Activated CD8-positive, alpha-beta memory T cell treated with anti-CD3 and anti-CD28 coated beads, Interleukin-2, amount 50 U/mL, for 48 hours (primary cell): ENCODE results near the gene CCDC138.

Experiments
- DNase-seq: peaks from one replicate; pipeline ENCODE4 v3.0.0-alpha.2; 2020

Gene CCDC138

GRCh38 chr2:108825736-108826135, 39.2 kb downstream of the CCDC138 start:
- DNase-seq: no peak

GRCh38 chr2:108829578-108830310, 43.2 kb downstream of the CCDC138 start:
- DNase-seq: no peak

- DNase-seq: no peak
These were observed 46.6 kb downstream of the CCDC138 start for GRCh38 chr2:108833219-108833618.

GRCh38 chr2:108834620-108835019, 48.0 kb downstream of the CCDC138 start:
- DNase-seq: no peak

- no peak for DNase-seq
These were observed 48.5 kb downstream of the CCDC138 start for GRCh38 chr2:108835040-108835439.

- no peak for DNase-seq
These were observed 50.6 kb downstream of the CCDC138 start for GRCh38 chr2:108837198-108837597.

GRCh38 chr2:108841506-108841905, 54.9 kb downstream of the CCDC138 start:
- no peak for DNase-seq

- DNase-seq: no peak
These were observed 59.4 kb downstream of the CCDC138 start for GRCh38 chr2:108845923-108846322.

- no peak for DNase-seq
These were observed 60.4 kb downstream of the CCDC138 start for GRCh38 chr2:108847000-108847399.

GRCh38 chr2:108852375-108852774, 65.8 kb downstream of the CCDC138 start:
- no peak for DNase-seq

GRCh38 chr2:108853421-108853820, 66.8 kb downstream of the CCDC138 start:
- DNase-seq: no peak

GRCh38 chr2:108854484-108854883, 67.9 kb downstream of the CCDC138 start:
- DNase-seq: no peak

- no peak for DNase-seq
These were observed 68.6 kb downstream of the CCDC138 start for GRCh38 chr2:108855194-108855593.

GRCh38 chr2:108858894-108859293, 72.3 kb downstream of the CCDC138 start:
- DNase-seq: no peak

- no peak for DNase-seq
These were observed 79.5 kb downstream of the CCDC138 start for GRCh38 chr2:108866041-108866440.

- no peak for DNase-seq
These were observed 82.3 kb downstream of the CCDC138 start for GRCh38 chr2:108868911-108869310.

GRCh38 chr2:108869542-108869941, 83.0 kb downstream of the CCDC138 start:
- no peak for DNase-seq

GRCh38 chr2:108870069-108870644, 83.6 kb downstream of the CCDC138 start:
- DNase-seq: no peak

- DNase-seq: no peak
These were observed 90.9 kb downstream of the CCDC138 start for GRCh38 chr2:108877506-108877905.

GRCh38 chr2:108878276-108878675, 91.7 kb downstream of the CCDC138 start:
- DNase-seq: no peak

- no peak for DNase-seq
These were observed 98.0 kb downstream of the CCDC138 start for GRCh38 chr2:108884619-108885018.

GRCh38 chr2:108889907-108890306, 103.3 kb downstream of the CCDC138 start:
- DNase-seq: no peak

GRCh38 chr2:108893277-108893676, 106.7 kb downstream of the CCDC138 start:
- no peak for DNase-seq

- DNase-seq: no peak
These were observed 108.2 kb downstream of the CCDC138 start for GRCh38 chr2:108894766-108895165.

GRCh38 chr2:108895188-108895587, 108.6 kb downstream of the CCDC138 start:
- no peak for DNase-seq
